ENCODE measurements around the gene SEMA4C. TPM values are rescaled to one million over a fixed set of nuclear protein-coding genes. Genes with fewer than 3 reads are reported as not detected.

Gene SEMA4C
- total and polyA plus RNA-seq, 2 of the 4 experiments (the other 2 are of a cell fraction): 15.8 to 24.3 TPM

GRCh38 chr2:96907115-96908041, 37.5 kb upstream of the SEMA4C start:
- no TSS peak for BruUV-seq (replicated peaks)
- DNase-seq (peak; percentile 24), ATAC-seq (ENCODE audit: low read depth) (peak; percentile 84)
- peak overlapping the region; percentile 40 to 81 for H4K8ac ChIP-seq (ENCODE audit: low read depth in 2 of 2, low read length in 2 of 2)
- no peaks in the 10 kb centered on the region for H3K9me3 ChIP-seq (ENCODE audit: control insufficient read depth, insufficient read depth, low read length)
- intact Hi-C loops (cut with micrococcal nuclease) (no loop called here), dilution Hi-C loops (cut with HindIII; ENCODE audit: low sequenced_read_pairs, unreplicated experiment) (no loop called here), in situ Hi-C loops (cut with MboI; ENCODE audit: low sequenced_read_pairs) (no loop called here)
- H2BK5ac ChIP-seq (ENCODE audit: low read depth, low read length, poor library complexity, severe bottlenecking): no peak overlapping the region
- H2AK9ac ChIP-seq (replicated peaks; ENCODE audit: low read depth, low read length, poor library complexity): peak overlapping the region; percentile 28
- H2BK120ac ChIP-seq (ENCODE audit: low read depth, low read length): no peak overlapping the region
- no peak; the same call in 1 of the 2 replicates for TF ChIP-seq MAZ (IDR thresholded peaks at IDR 0.05; ENCODE audit: borderline replicate concordance, low read depth, low read length)
- TF ChIP-seq ELK1 (IDR thresholded peaks at IDR 0.05; ENCODE audit: borderline replicate concordance, low read depth, low read length): no peak
- no peak for TF ChIP-seq POLR2A (IDR thresholded peaks at IDR 0.05; ENCODE audit: low read depth, low read length)
- no peak for TF ChIP-seq CHD1 (IDR thresholded peaks at IDR 0.05; ENCODE audit: low read depth, low read length)
- TF ChIP-seq CEBPB (IDR thresholded peaks at IDR 0.05; ENCODE audit: low read depth, low read length): no peak
- no peak for TF ChIP-seq RAD21 (IDR thresholded peaks at IDR 0.05; ENCODE audit: low read length)
- no peak for TF ChIP-seq CTCF (conservative IDR thresholded peaks at IDR 0.05; ENCODE audit: low read depth, low read length)
- no peak for TF ChIP-seq FOS (IDR thresholded peaks at IDR 0.05; ENCODE audit: low read depth, low read length)
- no peak for TF ChIP-seq USF2 (IDR thresholded peaks at IDR 0.05; ENCODE audit: low read depth, low read length)
- WGBS, 2 experiments (ENCODE audit: extremely low coverage in 2 of 2, insufficient read length in 1 of 2): 44% methylated on average over 9 of the region's 21 CpGs; no CpG with 5 or more reads in 1 of the 2 experiments
- H3K27ac ChIP-seq (ENCODE audit: insufficient read depth, low read length): no peak overlapping the region
- H3K4me2 ChIP-seq (ENCODE audit: low read depth, low read length): no peak overlapping the region
- peak overlapping the region; percentile 73 for H2AFZ ChIP-seq (replicated peaks; ENCODE audit: low read length, poor library complexity)
- no peak overlapping the region for H2AK5ac ChIP-seq (ENCODE audit: low read depth, low read length)
- no peak overlapping the region for H3K18ac ChIP-seq (ENCODE audit: low read depth, low read length)
- no peaks in the 10 kb centered on the region for H3K9me1 ChIP-seq (ENCODE audit: insufficient read depth, low read length)
- ChIA-PET CTCF (no interaction called here), POLR2A (ENCODE audit: unreplicated experiment) (no interaction called here)
- no peak overlapping the region for H3K14ac ChIP-seq (replicated peaks; ENCODE audit: low read depth, low read length)
- H3K4ac ChIP-seq (ENCODE audit: low read depth, low read length): no peak overlapping the region
- H3K79me1 ChIP-seq (ENCODE audit: low read depth in 1 of 2, low read length in 2 of 2): no peaks in the 10 kb centered on the region
- H3K56ac ChIP-seq (ENCODE audit: extremely low read depth, insufficient read depth, low read length): no peak overlapping the region
- peaks cover 2% of the 10 kb centered on the region; the same call in 1 of the 2 replicates for H3K4me1 ChIP-seq (ENCODE audit: control insufficient read depth, insufficient read depth, low read length)
- no peak overlapping the region for H3K4me3 ChIP-seq (ENCODE audit: insufficient read depth, low read depth, low read length)
- H4K5ac ChIP-seq (ENCODE audit: low read depth, low read length): no peak overlapping the region
- H3K36me3 ChIP-seq (ENCODE audit: control insufficient read depth, insufficient read depth, low read length): no peaks in the 10 kb centered on the region
- peaks cover 5% of the 10 kb centered on the region; the same call in 1 of the 2 replicates for H3K27me3 ChIP-seq (ENCODE audit: control insufficient read depth, insufficient read depth, low read length)
- no peak overlapping the region for H2BK20ac ChIP-seq (ENCODE audit: low read depth, low read length)
- H4K91ac ChIP-seq (ENCODE audit: insufficient read depth, low read depth, low read length): no peak overlapping the region
- no peak overlapping the region for H2BK15ac ChIP-seq (ENCODE audit: low read depth, low read length)
- H3K9ac ChIP-seq (ENCODE audit: low read depth, low read length): 0 out of 2 replicates have a peak overlapping the region, but pooled peaks have one; percentile 7
- H3K23ac ChIP-seq (ENCODE audit: low read depth, low read length): no peak overlapping the region
- H4K20me1 ChIP-seq (ENCODE audit: insufficient read depth, low read length): no peaks in the 10 kb centered on the region
